ENCODE data around the gene NDUFS6.

- TF ChIP-seq CTCF (IDR thresholded peaks at IDR 0.05) (no peak), POLR2A (IDR thresholded peaks at IDR 0.05) (no peak)
Observed at GRCh38 chr5:1777281-1778137, 23.7 kb upstream of the NDUFS6 start.

All from body of pancreas (tissue), 4 donors.